ENCODE data around the gene PSMD3. TPM values are rescaled to one million over a fixed set of nuclear protein-coding genes. Genes with fewer than 3 reads are reported as not detected.

PSMD3 gene
- total RNA-seq, 4 donors from 2014 or later, result 211 to 364 (median 329) TPM

DNA sequence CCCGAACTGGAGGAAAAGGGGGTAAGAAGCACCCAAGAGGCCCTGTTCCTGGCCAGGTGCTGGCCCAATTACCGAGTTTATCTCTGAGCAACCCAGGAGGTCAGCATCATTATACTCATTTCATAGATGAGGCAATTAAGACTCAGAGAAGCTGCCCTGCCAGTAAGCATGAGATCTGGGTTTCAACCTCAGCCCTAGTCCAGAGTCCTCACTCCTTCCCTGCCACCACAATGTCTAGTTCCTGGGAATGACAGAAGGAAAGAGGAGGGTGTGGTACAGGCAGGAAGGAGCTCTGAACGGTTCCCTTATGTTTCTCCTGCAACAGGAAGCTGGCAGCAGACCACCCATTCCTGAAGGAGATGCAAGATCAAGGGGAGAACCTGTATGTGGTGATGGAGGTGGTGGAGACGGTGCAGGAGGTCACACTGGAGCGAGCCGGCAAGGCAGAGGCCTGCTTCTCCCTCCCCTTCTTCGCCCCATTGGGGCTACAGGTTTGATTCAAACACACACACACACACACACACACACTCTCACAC is 10.4 kb upstream of the PSMD3 start:
- no peak for TF ChIP-seq POLR2A (IDR thresholded peaks at IDR 0.05)
- TF ChIP-seq, protein P1, sequence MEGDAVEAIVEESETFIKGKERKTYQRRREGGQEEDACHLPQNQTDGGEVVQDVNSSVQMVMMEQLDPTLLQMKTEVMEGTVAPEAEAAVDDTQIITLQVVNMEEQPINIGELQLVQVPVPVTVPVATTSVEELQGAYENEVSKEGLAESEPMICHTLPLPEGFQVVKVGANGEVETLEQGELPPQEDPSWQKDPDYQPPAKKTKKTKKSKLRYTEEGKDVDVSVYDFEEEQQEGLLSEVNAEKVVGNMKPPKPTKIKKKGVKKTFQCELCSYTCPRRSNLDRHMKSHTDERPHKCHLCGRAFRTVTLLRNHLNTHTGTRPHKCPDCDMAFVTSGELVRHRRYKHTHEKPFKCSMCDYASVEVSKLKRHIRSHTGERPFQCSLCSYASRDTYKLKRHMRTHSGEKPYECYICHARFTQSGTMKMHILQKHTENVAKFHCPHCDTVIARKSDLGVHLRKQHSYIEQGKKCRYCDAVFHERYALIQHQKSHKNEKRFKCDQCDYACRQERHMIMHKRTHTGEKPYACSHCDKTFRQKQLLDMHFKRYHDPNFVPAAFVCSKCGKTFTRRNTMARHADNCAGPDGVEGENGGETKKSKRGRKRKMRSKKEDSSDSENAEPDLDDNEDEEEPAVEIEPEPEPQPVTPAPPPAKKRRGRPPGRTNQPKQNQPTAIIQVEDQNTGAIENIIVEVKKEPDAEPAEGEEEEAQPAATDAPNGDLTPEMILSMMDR (IDR thresholded peaks at IDR 0.05 in 4 of 5, conservative IDR thresholded peaks at IDR 0.05 in 1 of 5), result no peak
- ATAC-seq (no peak), DNase-seq (no peak)
- Histone ChIP-seq H3K4me3 (no peak overlapping the region), H3K4me1 (no peaks in the 10 kb centered on the region), H3K27ac (no peak overlapping the region), H3K27me3 (peaks cover 0 to 5% (median 0%) of the 10 kb centered on the region in 3 donors), H3K36me3 (no peaks in the 10 kb centered on the region), H3K9me3 (no peaks in the 10 kb centered on the region)
- intact Hi-C loops (cut with DNase I; ENCODE audit: low total_unique reads) (no loop called here), in situ Hi-C loops (cut with MboI; ENCODE audit: low sequenced_read_pairs in 4 of 4) (no loop called here)

DNA sequence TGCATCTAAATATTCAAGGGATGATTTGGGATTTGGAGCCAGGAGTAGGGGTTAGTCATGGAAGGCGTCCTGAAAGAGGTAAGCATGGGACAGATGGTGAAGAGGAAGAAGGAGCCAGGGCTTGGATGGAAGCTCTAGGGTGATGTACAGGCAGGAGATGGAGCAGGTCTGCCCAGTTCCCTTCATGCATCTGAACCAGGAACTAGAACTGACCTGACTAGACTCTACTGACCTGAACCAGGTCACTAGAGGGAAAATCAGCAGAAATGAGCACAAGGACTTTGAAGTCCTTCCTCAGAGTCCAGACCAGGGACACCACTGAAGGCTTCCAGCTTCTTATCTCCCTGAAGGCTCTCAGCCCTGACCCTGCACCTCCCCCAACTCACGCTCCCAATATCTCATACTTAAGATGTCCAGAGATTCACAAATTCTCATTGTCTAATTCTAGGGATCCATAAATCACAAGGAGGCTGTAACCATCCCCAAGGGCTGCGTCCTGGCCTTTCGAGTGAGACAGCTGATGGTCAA is 9.5 kb upstream of the PSMD3 start:
- no peaks in the 10 kb centered on the region for H3K9me3 ChIP-seq
- ATAC-seq, result no peak

GRCh38 chr17:39972271-39972670 is 8.3 kb upstream of the PSMD3 start:
- no peak for TF ChIP-seq POLR2A (IDR thresholded peaks at IDR 0.05)
- TF ChIP-seq, protein P1 (IDR thresholded peaks at IDR 0.05 in 4 of 5, conservative IDR thresholded peaks at IDR 0.05 in 1 of 5), result no peak
- peaks cover 0 to 5% (median 5%) of the 10 kb centered on the region in 3 donors for H3K27me3 ChIP-seq
- no peak overlapping the region for H3K4me3 ChIP-seq
- no peak overlapping the region for H3K27ac ChIP-seq
- no peaks in the 10 kb centered on the region for H3K9me3 ChIP-seq
- DNase-seq (no peak), ATAC-seq (no peak)
- in situ Hi-C loops (cut with MboI; ENCODE audit: low sequenced_read_pairs in 4 of 4), result no loop called here
- H3K4me1 ChIP-seq, result no peaks in the 10 kb centered on the region
- intact Hi-C loops (cut with DNase I; ENCODE audit: low total_unique reads), result no loop called here
- H3K36me3 ChIP-seq, result no peaks in the 10 kb centered on the region

More for the DNA sequence above, 9.5 kb upstream of the PSMD3 start:
- H3K4me1 ChIP-seq, result no peaks in the 10 kb centered on the region
- no peak for DNase-seq
- no peak overlapping the region for H3K27ac ChIP-seq
- TF ChIP-seq POLR2A (IDR thresholded peaks at IDR 0.05), result no peak
- TF ChIP-seq, protein P1 (IDR thresholded peaks at IDR 0.05 in 4 of 5, conservative IDR thresholded peaks at IDR 0.05 in 1 of 5), result no peak
- peaks cover 0 to 5% (median 0%) of the 10 kb centered on the region in 3 donors for H3K27me3 ChIP-seq
- H3K4me3 ChIP-seq, result no peak overlapping the region
- intact Hi-C loops (cut with DNase I; ENCODE audit: low total_unique reads) (no loop called here), in situ Hi-C loops (cut with MboI; ENCODE audit: low sequenced_read_pairs in 4 of 4) (no loop called here)
- H3K36me3 ChIP-seq, result no peaks in the 10 kb centered on the region

GRCh38 chr17:39973496-39973895 is 7.1 kb upstream of the PSMD3 start:
- Histone ChIP-seq H3K36me3 (no peaks in the 10 kb centered on the region), H3K4me1 (no peaks in the 10 kb centered on the region), H3K27ac (no peak overlapping the region), H3K9me3 (no peaks in the 10 kb centered on the region), H3K4me3 (no peak overlapping the region), H3K27me3 (peaks cover 0 to 7% (median 5%) of the 10 kb centered on the region in 3 donors)
- intact Hi-C loops (cut with DNase I; ENCODE audit: low total_unique reads) (no loop called here), in situ Hi-C loops (cut with MboI; ENCODE audit: low sequenced_read_pairs in 4 of 4) (no loop called here)
- no peak for DNase-seq
- no peak for TF ChIP-seq POLR2A (IDR thresholded peaks at IDR 0.05)
- TF ChIP-seq, protein P1 (IDR thresholded peaks at IDR 0.05 in 4 of 5, conservative IDR thresholded peaks at IDR 0.05 in 1 of 5), result no peak
- no peak for ATAC-seq

- Histone ChIP-seq H3K27ac (no peak overlapping the region), H3K4me3 (no peak overlapping the region), H3K27me3 (peaks cover 0 to 7% (median 5%) of the 10 kb centered on the region in 3 donors), H3K9me3 (no peaks in the 10 kb centered on the region), H3K36me3 (no peaks in the 10 kb centered on the region), H3K4me1 (no peaks in the 10 kb centered on the region)
- intact Hi-C loops (cut with DNase I; ENCODE audit: low total_unique reads), result no loop called here
- no peak for TF ChIP-seq POLR2A (IDR thresholded peaks at IDR 0.05)
- in situ Hi-C loops (cut with MboI; ENCODE audit: low sequenced_read_pairs in 4 of 4), result no loop called here
- DNase-seq (no peak), ATAC-seq (no peak)
Observed at GRCh38 chr17:39974433-39974832, 6.2 kb upstream of the PSMD3 start.

Data from gastrocnemius medialis (tissue), 4 donors.